DND-41 (cell line): ENCODE results near the gene KRTAP10-8.

Experiments used
- EZH2 ChIP-seq: IDR thresholded peaks from 3 replicates; pipeline ENCODE4 v1.6.1; 2012; ENCODE audit warnings: borderline replicate concordance, low read depth, mild to moderate bottlenecking, moderate library complexity, low read length, inconsistent platforms; ENCODE audit not compliant: severe bottlenecking
- TF ChIP-seq, protein P1 (sequence below): IDR thresholded peaks from 2 replicates; pipeline ENCODE4 v1.5.1; 2012; ENCODE audit warnings: borderline replicate concordance, low read length, moderate library complexity, mild to moderate bottlenecking; ENCODE audit not compliant: poor library complexity, severe bottlenecking; ENCODE audit errors: extremely low read depth

DNA sequence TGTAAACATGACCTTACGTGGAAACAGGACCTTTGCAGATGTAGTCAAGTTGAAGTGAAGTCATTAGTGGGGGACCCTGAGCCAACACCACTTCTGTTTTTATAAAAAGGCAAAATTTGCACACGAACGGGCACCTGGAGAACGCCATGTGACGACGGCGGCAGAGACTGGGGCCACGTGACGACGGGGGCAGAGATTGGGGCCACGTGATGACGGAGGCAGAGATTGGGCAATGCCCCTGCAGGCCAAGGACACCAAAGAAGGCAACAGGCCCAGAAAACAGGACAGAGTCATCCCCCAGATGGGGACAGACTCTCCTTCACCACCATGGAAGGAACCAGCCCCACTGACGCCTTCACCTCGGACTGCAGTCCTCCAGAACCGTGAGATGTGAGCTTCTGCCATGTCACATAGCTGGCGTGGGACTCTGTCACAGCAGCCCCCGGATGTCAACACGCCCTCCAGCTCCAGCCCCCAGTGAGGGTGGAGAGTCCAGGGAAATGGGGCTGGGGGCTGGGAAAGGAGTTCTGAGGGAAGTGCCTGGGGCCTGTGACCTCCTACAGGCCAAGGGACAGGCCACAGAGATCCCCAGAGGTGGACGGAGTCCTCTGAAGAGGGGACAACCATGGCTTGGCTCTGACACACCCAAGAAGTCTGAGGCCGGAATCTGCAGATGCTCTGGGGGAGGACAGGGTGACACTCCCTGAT lies 38.5 kb downstream of the KRTAP10-8 start:
- no peak for TF ChIP-seq EZH2
- TF ChIP-seq, protein P1, sequence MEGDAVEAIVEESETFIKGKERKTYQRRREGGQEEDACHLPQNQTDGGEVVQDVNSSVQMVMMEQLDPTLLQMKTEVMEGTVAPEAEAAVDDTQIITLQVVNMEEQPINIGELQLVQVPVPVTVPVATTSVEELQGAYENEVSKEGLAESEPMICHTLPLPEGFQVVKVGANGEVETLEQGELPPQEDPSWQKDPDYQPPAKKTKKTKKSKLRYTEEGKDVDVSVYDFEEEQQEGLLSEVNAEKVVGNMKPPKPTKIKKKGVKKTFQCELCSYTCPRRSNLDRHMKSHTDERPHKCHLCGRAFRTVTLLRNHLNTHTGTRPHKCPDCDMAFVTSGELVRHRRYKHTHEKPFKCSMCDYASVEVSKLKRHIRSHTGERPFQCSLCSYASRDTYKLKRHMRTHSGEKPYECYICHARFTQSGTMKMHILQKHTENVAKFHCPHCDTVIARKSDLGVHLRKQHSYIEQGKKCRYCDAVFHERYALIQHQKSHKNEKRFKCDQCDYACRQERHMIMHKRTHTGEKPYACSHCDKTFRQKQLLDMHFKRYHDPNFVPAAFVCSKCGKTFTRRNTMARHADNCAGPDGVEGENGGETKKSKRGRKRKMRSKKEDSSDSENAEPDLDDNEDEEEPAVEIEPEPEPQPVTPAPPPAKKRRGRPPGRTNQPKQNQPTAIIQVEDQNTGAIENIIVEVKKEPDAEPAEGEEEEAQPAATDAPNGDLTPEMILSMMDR: no peak
